CD4-positive, alpha-beta T cell treated with Interferon gamma for 1 hour (primary cell): ENCODE data around the gene CDC23.

ENCODE experiments used
- DNase-seq: peaks from one replicate; pipeline ENCODE4 v3.0.0-alpha.2; 2020

Gene CDC23

DNA sequence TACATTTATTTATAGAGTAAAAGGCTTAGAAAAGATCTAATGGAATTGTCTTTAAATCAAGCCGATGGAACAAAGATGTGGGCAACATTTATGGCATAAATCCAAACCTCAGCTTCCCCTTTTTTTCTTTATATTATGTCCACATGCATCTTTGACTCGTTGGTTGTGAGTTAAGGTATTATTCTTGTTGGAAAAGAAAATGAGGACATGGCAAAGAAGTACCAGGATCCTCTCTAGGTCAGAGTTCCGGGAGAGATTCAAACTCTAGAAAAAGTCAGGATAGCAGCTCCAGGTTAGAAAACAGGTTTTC lies 73.4 kb downstream of the CDC23 start:
- DNase-seq = no peak

DNA sequence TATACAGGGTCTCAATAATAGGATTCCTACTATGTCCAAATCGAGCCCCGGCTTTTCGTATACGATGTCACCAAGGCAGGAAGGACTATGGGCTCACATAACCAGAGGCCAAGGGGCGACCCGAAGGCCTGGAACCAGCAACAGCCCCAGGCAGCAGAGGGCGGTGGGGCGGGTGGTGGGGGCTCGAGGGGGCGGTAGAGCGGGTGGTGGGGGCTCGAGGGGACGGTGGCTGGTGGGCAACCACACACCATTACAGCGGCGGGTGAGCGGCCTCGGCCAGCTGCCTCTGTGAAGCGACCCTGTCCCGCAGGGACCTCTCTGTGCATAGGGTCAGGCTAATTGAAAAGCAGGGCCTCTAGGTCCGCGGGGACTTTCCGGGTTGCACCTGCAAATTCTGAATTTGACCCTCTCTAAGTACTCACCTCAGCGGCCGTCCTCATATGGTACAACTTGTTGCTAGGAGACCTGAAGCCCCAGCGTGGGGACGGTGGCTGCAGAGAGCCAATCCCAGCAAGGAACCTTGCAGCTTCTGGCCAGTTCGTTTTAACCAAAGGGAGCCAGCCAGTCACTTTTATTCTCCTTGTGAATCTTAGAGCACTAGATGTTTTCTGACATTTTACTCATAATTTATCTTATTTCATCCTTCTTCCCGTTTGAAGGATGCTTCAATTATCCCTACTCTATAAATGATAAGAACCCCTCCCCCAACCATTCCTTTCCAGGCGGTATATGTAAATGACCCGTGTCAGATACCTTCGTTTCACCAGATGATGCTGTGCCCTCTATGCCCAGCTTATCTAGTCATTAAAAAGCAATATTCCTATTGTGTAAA lies 74.0 kb downstream of the CDC23 start, which contains the start of gene NME5:
Gene NME5, minus strand, starts transcription at position 480 of the 832 bp plus-strand sequence. CDS start 648 bp downstream, outside the sequence.
- DNase-seq = no peak
